ENCODE data around the gene CKS1B.

- TF ChIP-seq, protein P1, sequence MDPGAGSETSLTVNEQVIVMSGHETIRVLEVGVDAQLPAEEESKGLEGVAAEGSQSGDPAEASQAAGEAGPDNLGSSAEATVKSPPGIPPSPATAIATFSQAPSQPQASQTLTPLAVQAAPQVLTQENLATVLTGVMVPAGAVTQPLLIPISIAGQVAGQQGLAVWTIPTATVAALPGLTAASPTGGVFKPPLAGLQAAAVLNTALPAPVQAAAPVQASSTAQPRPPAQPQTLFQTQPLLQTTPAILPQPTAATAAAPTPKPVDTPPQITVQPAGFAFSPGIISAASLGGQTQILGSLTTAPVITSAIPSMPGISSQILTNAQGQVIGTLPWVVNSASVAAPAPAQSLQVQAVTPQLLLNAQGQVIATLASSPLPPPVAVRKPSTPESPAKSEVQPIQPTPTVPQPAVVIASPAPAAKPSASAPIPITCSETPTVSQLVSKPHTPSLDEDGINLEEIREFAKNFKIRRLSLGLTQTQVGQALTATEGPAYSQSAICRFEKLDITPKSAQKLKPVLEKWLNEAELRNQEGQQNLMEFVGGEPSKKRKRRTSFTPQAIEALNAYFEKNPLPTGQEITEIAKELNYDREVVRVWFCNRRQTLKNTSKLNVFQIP (CRISPR knock-in tag; IDR thresholded peaks at IDR 0.05; ENCODE audit: borderline replicate concordance, low read depth): no peak
- TF ChIP-seq, protein P2, sequence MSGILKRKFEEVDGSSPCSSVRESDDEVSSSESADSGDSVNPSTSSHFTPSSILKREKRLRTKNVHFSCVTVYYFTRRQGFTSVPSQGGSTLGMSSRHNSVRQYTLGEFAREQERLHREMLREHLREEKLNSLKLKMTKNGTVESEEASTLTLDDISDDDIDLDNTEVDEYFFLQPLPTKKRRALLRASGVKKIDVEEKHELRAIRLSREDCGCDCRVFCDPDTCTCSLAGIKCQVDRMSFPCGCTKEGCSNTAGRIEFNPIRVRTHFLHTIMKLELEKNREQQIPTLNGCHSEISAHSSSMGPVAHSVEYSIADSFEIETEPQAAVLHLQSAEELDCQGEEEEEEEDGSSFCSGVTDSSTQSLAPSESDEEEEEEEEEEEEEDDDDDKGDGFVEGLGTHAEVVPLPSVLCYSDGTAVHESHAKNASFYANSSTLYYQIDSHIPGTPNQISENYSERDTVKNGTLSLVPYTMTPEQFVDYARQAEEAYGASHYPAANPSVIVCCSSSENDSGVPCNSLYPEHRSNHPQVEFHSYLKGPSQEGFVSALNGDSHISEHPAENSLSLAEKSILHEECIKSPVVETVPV (CRISPR knock-in tag; IDR thresholded peaks at IDR 0.05): no peak
- TF ChIP-seq ISL1 (CRISPR knock-in tag; IDR thresholded peaks at IDR 0.05) (no peak), CSDC2 (CRISPR knock-in tag; IDR thresholded peaks at IDR 0.05) (no peak), RARB (CRISPR knock-in tag; IDR thresholded peaks at IDR 0.05) (no peak), TCF4 (CRISPR knock-in tag; IDR thresholded peaks at IDR 0.05; ENCODE audit: borderline replicate concordance) (no peak), ARNTL (CRISPR knock-in tag; IDR thresholded peaks at IDR 0.05; ENCODE audit: borderline replicate concordance, low read depth) (no peak), ZFP3 (CRISPR knock-in tag; IDR thresholded peaks at IDR 0.05) (no peak), ZNF70 (CRISPR knock-in tag; IDR thresholded peaks at IDR 0.05) (no peak), ZFP30 (CRISPR knock-in tag; IDR thresholded peaks at IDR 0.05) (no peak), ZNF565 (CRISPR knock-in tag; conservative IDR thresholded peaks at IDR 0.05; ENCODE audit: low read depth) (no peak), BACH2 (CRISPR knock-in tag; IDR thresholded peaks at IDR 0.05; ENCODE audit: borderline replicate concordance) (no peak)
- TF ChIP-seq, protein P3, sequence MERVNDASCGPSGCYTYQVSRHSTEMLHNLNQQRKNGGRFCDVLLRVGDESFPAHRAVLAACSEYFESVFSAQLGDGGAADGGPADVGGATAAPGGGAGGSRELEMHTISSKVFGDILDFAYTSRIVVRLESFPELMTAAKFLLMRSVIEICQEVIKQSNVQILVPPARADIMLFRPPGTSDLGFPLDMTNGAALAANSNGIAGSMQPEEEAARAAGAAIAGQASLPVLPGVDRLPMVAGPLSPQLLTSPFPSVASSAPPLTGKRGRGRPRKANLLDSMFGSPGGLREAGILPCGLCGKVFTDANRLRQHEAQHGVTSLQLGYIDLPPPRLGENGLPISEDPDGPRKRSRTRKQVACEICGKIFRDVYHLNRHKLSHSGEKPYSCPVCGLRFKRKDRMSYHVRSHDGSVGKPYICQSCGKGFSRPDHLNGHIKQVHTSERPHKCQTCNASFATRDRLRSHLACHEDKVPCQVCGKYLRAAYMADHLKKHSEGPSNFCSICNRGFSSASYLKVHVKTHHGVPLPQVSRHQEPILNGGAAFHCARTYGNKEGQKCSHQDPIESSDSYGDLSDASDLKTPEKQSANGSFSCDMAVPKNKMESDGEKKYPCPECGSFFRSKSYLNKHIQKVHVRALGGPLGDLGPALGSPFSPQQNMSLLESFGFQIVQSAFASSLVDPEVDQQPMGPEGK (CRISPR knock-in tag; IDR thresholded peaks at IDR 0.05; ENCODE audit: borderline replicate concordance): no peak
Observed at GRCh38 chr1:155006601-155007101, 32.2 kb downstream of the CKS1B start.
